HepG2 (cell line): ENCODE measurements around the gene FAM81B. TPM values are rescaled to one million over a fixed set of nuclear protein-coding genes. Genes with fewer than 3 reads are reported as not detected.

ENCODE experiments used
- ATAC-seq: fragments of 200-7000 bp; cut with Tn5 transposase; 3 replicates; pipeline ENCODE4 v1.9.1; 2020; ENCODE audit warnings: mild to moderate bottlenecking, moderate library complexity
- BruUV-seq: library from RNA; stranded (reverse); fragments of 400-500 nt; replicated peaks from 2 replicates; lab custom pipeline; 2021; lab: Mats Ljungman, UMichigan
- CTCF ChIA-PET: fragments of 300-600 bp; formaldehyde crosslinking; extraction: SDS; loops from one replicate; lab custom pipeline; 2021; ENCODE audit warnings: low total read pairs, inconsistent platforms, low intra/inter-chr PET ratio; lab: Yijun Ruan, JAX
- POLR2A ChIA-PET: fragments of 350-600 bp; sonication (Branson Sonifier 250); formaldehyde crosslinking; loops from one replicate; lab custom pipeline; 2020; ENCODE audit warnings: antibody characterized with exemption, inconsistent platforms; lab: Yijun Ruan, JAX
- DNase-seq: peaks from one replicate; pipeline ENCODE4 v3.0.0-alpha.2; 2015; ENCODE audit warnings: low spot score
- FAIRE-seq: peaks from 3 replicates; lab custom pipeline; 2011; peaks lifted over from hg19 to GRCh38; lab: Jason Lieb, UNC
- H2AFZ ChIP-seq: one replicate; pipeline ENCODE4 v1.6.1; 2011; ENCODE audit warnings: low read length, inconsistent platforms
- H3K27ac ChIP-seq: fragments of 300-600 bp; 3 replicates; pipeline ENCODE4 v1.8.0; 2011; ENCODE audit warnings: mixed run types, mild to moderate bottlenecking, mixed read lengths, low read length, inconsistent platforms; ENCODE audit not compliant: insufficient read depth; ENCODE audit errors: extremely low read length
- H3K27me3 ChIP-seq, 2 experiments: fragments of 200-600 bp in 1 of 2; 2 replicates in 1 of 2; 3 replicates in 1 of 2; pipeline versions ENCODE4 v1.6.0 to v1.8.0; 2011; ENCODE audit warnings: low read length in 2 of 2, mild to moderate bottlenecking in 2 of 2, moderate library complexity in 2 of 2, inconsistent platforms in 1 of 2; ENCODE audit not compliant: insufficient read depth in 2 of 2, control insufficient read depth in 1 of 2
- H3K36me3 ChIP-seq, 2 experiments: fragments of 200-600 bp in 1 of 2; replicated peaks in 1 of 2; 2 replicates in 1 of 2; 3 replicates in 1 of 2; pipeline versions ENCODE4 v1.5.1 to v1.8.0; 2011; ENCODE audit warnings: low read length in 2 of 2, inconsistent platforms in 1 of 2; ENCODE audit not compliant: insufficient read depth in 2 of 2, control insufficient read depth in 1 of 2
- H3K4me1 ChIP-seq: 2 replicates; pipeline ENCODE4 v1.5.1; 2012; ENCODE audit warnings: low read length, inconsistent platforms; ENCODE audit not compliant: insufficient read depth
- H3K4me2 ChIP-seq: 2 replicates; pipeline ENCODE4 v1.6.0; 2011; ENCODE audit warnings: low read depth, low read length, inconsistent platforms
- H3K4me3 ChIP-seq, 3 experiments: fragments of 200-600 bp in 1 of 3; sonication (generic), shearing (Covaris generic) in 1 of 3; replicated peaks in 1 of 3; 2 replicates each; pipeline ENCODE4 v1.5.1; 2011 to 2016; ENCODE audit warnings: low read length in 3 of 3, inconsistent platforms in 2 of 3, low read depth in 2 of 3, mild to moderate bottlenecking in 2 of 3, control low read depth in 1 of 3, mixed read lengths in 1 of 3; ENCODE audit not compliant: insufficient read depth in 1 of 3
- H3K79me2 ChIP-seq: one replicate; pipeline ENCODE4 v1.6.1; 2011; ENCODE audit warnings: low read length, inconsistent platforms; ENCODE audit not compliant: insufficient read depth
- H3K9ac ChIP-seq: 2 replicates; pipeline ENCODE4 v1.6.0; 2011; ENCODE audit warnings: mild to moderate bottlenecking, low read depth, low read length, inconsistent platforms; ENCODE audit not compliant: insufficient read depth
- H3K9me3 ChIP-seq: 2 replicates; pipeline ENCODE4 v1.5.1; 2012; ENCODE audit warnings: mild to moderate bottlenecking, low read length
- H4K20me1 ChIP-seq: 2 replicates; pipeline ENCODE4 v1.6.0; 2011; ENCODE audit warnings: inconsistent platforms, mild to moderate bottlenecking, low read length, moderate library complexity; ENCODE audit not compliant: insufficient read depth
- ATF2 ChIP-seq: sonication (generic); formaldehyde crosslinking; IDR thresholded peaks from 2 replicates; pipeline ENCODE4 v1.4.0; 2020; ENCODE audit warnings: missing genetic modification reagents
- FOSL2 ChIP-seq: sonication (generic); formaldehyde crosslinking; IDR thresholded peaks from 2 replicates; pipeline ENCODE4 v1.4.0; 2020; ENCODE audit warnings: missing genetic modification reagents
- HNRNPL ChIP-seq: fragments of 200-400 bp; formaldehyde crosslinking; IDR thresholded peaks from 2 replicates; pipeline ENCODE4 v1.6.1; 2017; ENCODE audit warnings: mild to moderate bottlenecking, low read depth, low read length
- HOXA5 ChIP-seq: sonication (generic); formaldehyde crosslinking; IDR thresholded peaks from 2 replicates; pipeline ENCODE4 v1.4.0; 2020; ENCODE audit warnings: missing genetic modification reagents
- KMT2A ChIP-seq: sonication (generic); formaldehyde crosslinking; IDR thresholded peaks from 2 replicates; pipeline ENCODE4 v1.4.0; 2020; ENCODE audit warnings: missing genetic modification reagents
- RXRA ChIP-seq: sonication (generic); formaldehyde crosslinking; IDR thresholded peaks from 2 replicates; pipeline ENCODE4 v1.5.1; 2020; ENCODE audit warnings: missing genetic modification reagents
- SRSF4 ChIP-seq: fragments of 200-400 bp; formaldehyde crosslinking; IDR thresholded peaks from one replicate; pipeline ENCODE4 v1.6.1; 2018; ENCODE audit warnings: mild to moderate bottlenecking, low read depth, low read length, moderate library complexity; ENCODE audit not compliant: poor library complexity, severe bottlenecking
- TFAP4 ChIP-seq: sonication (generic); IDR thresholded peaks from 2 replicates; pipeline ENCODE4 v1.6.1; 2016; ENCODE audit warnings: low read depth, borderline replicate concordance
- ZFX ChIP-seq: sonication (generic); formaldehyde crosslinking; IDR thresholded peaks from 2 replicates; pipeline ENCODE4 v1.4.0; 2020; ENCODE audit warnings: mild to moderate bottlenecking, low read depth, missing genetic modification reagents, moderate library complexity
- ZMAT5 ChIP-seq: sonication (generic); formaldehyde crosslinking; IDR thresholded peaks from 2 replicates; pipeline ENCODE4 v1.5.0; 2020; ENCODE audit warnings: mild to moderate bottlenecking, low read depth, missing genetic modification reagents, borderline replicate concordance
- ZNF496 ChIP-seq: sonication (generic); formaldehyde crosslinking; IDR thresholded peaks from 2 replicates; pipeline ENCODE4 v1.8.1; 2023; ENCODE audit warnings: mild to moderate bottlenecking, moderate library complexity, missing genetic modification reagents; ENCODE audit not compliant: insufficient replicate concordance
- ZNF709 ChIP-seq: sonication (generic); formaldehyde crosslinking; IDR thresholded peaks from 2 replicates; pipeline ENCODE4 v1.5.0; 2020; ENCODE audit warnings: mild to moderate bottlenecking, missing genetic modification reagents
- ZNF773 ChIP-seq: sonication (generic); formaldehyde crosslinking; IDR thresholded peaks from 2 replicates; pipeline ENCODE4 v1.4.0; 2020; ENCODE audit warnings: missing genetic modification reagents, borderline replicate concordance
- ZNF883 ChIP-seq: sonication (generic); formaldehyde crosslinking; IDR thresholded peaks from 2 replicates; pipeline ENCODE4 v1.5.1; 2020; ENCODE audit warnings: mild to moderate bottlenecking, missing genetic modification reagents; ENCODE audit errors: not compliant biosample characterization
- ZSCAN20 ChIP-seq: sonication (generic); formaldehyde crosslinking; IDR thresholded peaks from 2 replicates; pipeline ENCODE4 v1.4.0; 2020; ENCODE audit warnings: missing genetic modification reagents, mild to moderate bottlenecking, borderline replicate concordance
- WGBS: methylation state at CpG from one replicate; pipeline ENCODE4 v1.1.6; 2017; ENCODE audit warnings: low lambda C conversion rate; 5-methylcytosine and 5-hydroxymethylcytosine counted together
- in situ Hi-C: cut with HindIII; loops from 2 replicates; pipeline ENCODE4 v1.10.0; 2017; ENCODE audit warnings: low pct_unique_long_range_greater_than_20kb; ENCODE audit not compliant: extremely low pct_ligation_motif_present
- intact Hi-C: fragments of 100-400 bp; cut with micrococcal nuclease; formaldehyde crosslinking; loops from one replicate; pipeline ENCODE4 v1.10.0; 2022; ENCODE audit not compliant: unreplicated experiment
- polyA plus RNA-seq, 8 experiments: library from polyadenylated mRNA; depleted of rRNA in 3 of 8; stranded (reverse) in 7 of 8; unstranded in 1 of 8; fragments of >200 nt; fragmentation: Illumina TruSeq in 4 of 8; extraction: Trizol in 4 of 8; gene quantifications; 2 replicates each; pipeline versions ENCODE4 v1.2.1 to v1.2.3, GENCODE V29; 2011 to 2016; ENCODE audit warnings: low read depth in 4 of 8, missing spikeins in 1 of 8, mixed read lengths in 1 of 8; ENCODE audit not compliant: insufficient read depth in 1 of 8
- total RNA-seq, 5 experiments: library from RNA; depleted of rRNA; stranded (reverse); fragments of >200 nt; fragmentation: Illumina TruSeq; extraction: Trizol; gene quantifications; 2 replicates each; pipeline ENCODE4 v1.2.3, GENCODE V29; 2016; ENCODE audit warnings: low read depth in 1 of 5
- TF ChIP-seq, protein P1 (sequence below): sonication (generic); formaldehyde crosslinking; IDR thresholded peaks from 2 replicates; pipeline ENCODE4 v1.4.0; 2020; ENCODE audit warnings: mild to moderate bottlenecking, missing genetic modification reagents

The FAM81B gene
- total and polyA plus RNA-seq, 2 of the 13 experiments (the other 11 are each of a cell fraction or from before 2014, with no cell fraction given): not detected

DNA sequence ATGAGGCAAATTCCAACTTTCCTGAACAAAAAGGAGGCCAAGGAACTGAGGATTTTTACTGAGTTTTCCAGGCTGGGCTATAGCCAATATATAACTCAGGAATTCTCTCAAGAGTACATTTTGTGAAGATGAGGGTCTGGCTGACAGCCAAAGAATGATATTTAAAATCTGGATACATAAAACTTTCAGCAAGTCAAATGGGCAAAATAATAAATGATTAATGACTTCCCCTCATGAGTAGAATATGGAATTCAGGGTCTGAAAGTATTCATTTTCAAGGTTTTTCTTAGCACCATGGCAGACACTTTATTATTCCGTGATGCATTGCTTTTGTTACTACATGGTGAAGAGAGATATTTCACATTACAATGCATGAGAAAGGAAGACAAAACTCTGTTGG, 7.8 kb downstream of the FAM81B start:
- H3K4me3 ChIP-seq: no peak overlapping the region
- no peak overlapping the region for H3K4me2 ChIP-seq
- H3K9me3 ChIP-seq: no peaks in the 10 kb centered on the region
- FAIRE-seq: no peak
- no peaks in the 10 kb centered on the region for H3K4me1 ChIP-seq
- H3K9ac ChIP-seq: no peak overlapping the region
- ChIA-PET CTCF (no interaction called here), POLR2A (no interaction called here)
- in situ Hi-C loops (no loop called here), intact Hi-C loops (no loop called here)
- 0% methylated on average over 1 of the region's 1 CpG for WGBS
- no peak for DNase-seq
- no peak overlapping the region for H2AFZ ChIP-seq
- BruUV-seq: no TSS peak
- no peaks in the 10 kb centered on the region for H3K79me2 ChIP-seq
- ATAC-seq: no peak
- no peak overlapping the region for H3K27ac ChIP-seq
- H3K36me3 ChIP-seq: no peaks in the 10 kb centered on the region
- H3K27me3 ChIP-seq: no peaks in the 10 kb centered on the region; a peak in 1 of 5 replicates
- TF ChIP-seq ZNF496: no peak
- TF ChIP-seq ZFX: no peak
- no peak for TF ChIP-seq FOSL2 (CRISPR knock-in tag)
- no peak for TF ChIP-seq ZSCAN20 (CRISPR knock-in tag)
- TF ChIP-seq, protein P1, sequence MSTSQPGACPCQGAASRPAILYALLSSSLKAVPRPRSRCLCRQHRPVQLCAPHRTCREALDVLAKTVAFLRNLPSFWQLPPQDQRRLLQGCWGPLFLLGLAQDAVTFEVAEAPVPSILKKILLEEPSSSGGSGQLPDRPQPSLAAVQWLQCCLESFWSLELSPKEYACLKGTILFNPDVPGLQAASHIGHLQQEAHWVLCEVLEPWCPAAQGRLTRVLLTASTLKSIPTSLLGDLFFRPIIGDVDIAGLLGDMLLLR (CRISPR knock-in tag): no peak
- TF ChIP-seq HNRNPL: no peak
- TF ChIP-seq TFAP4: no peak
- TF ChIP-seq ZMAT5 (CRISPR knock-in tag): no peak
- TF ChIP-seq HOXA5 (CRISPR knock-in tag): no peak
- TF ChIP-seq ATF2 (CRISPR knock-in tag): no peak
- TF ChIP-seq ZNF773 (CRISPR knock-in tag): no peak
- no peak for TF ChIP-seq ZNF709 (CRISPR knock-in tag)
- TF ChIP-seq ZNF883 (CRISPR knock-in tag): no peak
- TF ChIP-seq RXRA (CRISPR knock-in tag): no peak
- no peak for TF ChIP-seq KMT2A (CRISPR knock-in tag)
- TF ChIP-seq SRSF4: no peak
- no peaks in the 10 kb centered on the region for H4K20me1 ChIP-seq
